Subcutaneous adipose tissue (tissue), 4 donors: ENCODE results near the gene ACAP1. TPM values are rescaled to one million over a fixed set of nuclear protein-coding genes. Genes with fewer than 3 reads are reported as not detected.

Experiments
- CTCF ChIP-seq: fragments of 450-650 bp; IDR thresholded peaks from one replicate; pipeline ENCODE4 v1.5.1; 2016; ENCODE audit warnings: low read depth, mild to moderate bottlenecking, control low read depth, antibody characterized with exemption, moderate library complexity
- total RNA-seq, 4 donors: library from RNA; depleted of rRNA; stranded (reverse); fragments of >200 nt; gene quantifications; one replicate each; pipeline ENCODE4 v1.1.0, GENCODE V29; 2016

ACAP1 gene
- total RNA-seq, 4 donors from 2014 or later, result 1.8 to 8.4 (median 4.0) TPM

GRCh38 chr17:7322520-7323194 is 13.7 kb upstream of the ACAP1 start:
- no peak for TF ChIP-seq CTCF

GRCh38 chr17:7323731-7324437 is 12.4 kb upstream of the ACAP1 start:
- no peak for TF ChIP-seq CTCF

GRCh38 chr17:7324438-7324779 is 11.9 kb upstream of the ACAP1 start:
- no peak for TF ChIP-seq CTCF

- TF ChIP-seq CTCF, result no peak
These were observed 11.2 kb upstream of the ACAP1 start for GRCh38 chr17:7325031-7325528.

GRCh38 chr17:7326186-7326585 is 10.1 kb upstream of the ACAP1 start:
- no peak for TF ChIP-seq CTCF

GRCh38 chr17:7327056-7327455 is 9.3 kb upstream of the ACAP1 start:
- no peak for TF ChIP-seq CTCF

- no peak for TF ChIP-seq CTCF
These were observed 8.8 kb upstream of the ACAP1 start for GRCh38 chr17:7327501-7327900.
